Psoas muscle (tissue), 8 donors: Measurements from ENCODE around the gene MED9. TPM values are rescaled to one million over a fixed set of nuclear protein-coding genes. Genes with fewer than 3 reads are reported as not detected.

ENCODE experiments used
- ATAC-seq, 4 donors: fragments of 200-7000 bp; cut with Tn5 transposase; one replicate each; pipeline ENCODE4 v1.9.1; 2020; ENCODE audit warnings: moderate library complexity in 3 of 4, mild to moderate bottlenecking in 2 of 4
- DNase-seq, 2 donors: peaks; one replicate each; pipeline ENCODE4 v3.0.0-alpha.2; 2020
- H3K27ac ChIP-seq: fragments of 200-600 bp; one replicate; pipeline ENCODE4 v1.8.0; 2022
- H3K27me3 ChIP-seq, 3 donors: fragments of 200-600 bp in 1 of 3; one replicate each; pipeline versions ENCODE4 v1.6.1 to v1.8.0; 2013 to 2022; ENCODE audit warnings: low read length in 2 of 3, mild to moderate bottlenecking in 2 of 3, moderate library complexity in 1 of 3; ENCODE audit not compliant: insufficient read depth in 3 of 3
- H3K36me3 ChIP-seq, 2 donors: fragments of 200-600 bp in 1 of 2; one replicate each; pipeline versions ENCODE4 v1.6.1 to v1.8.0; 2013 to 2022; ENCODE audit warnings: low read depth in 1 of 2, mild to moderate bottlenecking in 1 of 2, moderate library complexity in 1 of 2; ENCODE audit not compliant: insufficient read depth in 1 of 2
- H3K4me1 ChIP-seq: fragments of 200-600 bp; one replicate; pipeline ENCODE4 v1.8.0; 2022
- H3K4me3 ChIP-seq: fragments of 200-600 bp; one replicate; pipeline ENCODE4 v1.8.0; 2022; ENCODE audit warnings: mild to moderate bottlenecking
- H3K9me3 ChIP-seq: fragments of 200-600 bp; one replicate; pipeline ENCODE4 v1.8.0; 2022
- WGBS, 3 donors: extraction: QIAGEN DNeasy Blood & Tissue Kit; methylation state at CpG; one replicate each; pipeline versions ENCODE4 v1.1.6 to v1.1.7; 2013; 5-methylcytosine and 5-hydroxymethylcytosine counted together
- intact Hi-C, 2 donors: fragments of 100-400 bp; cut with DNase I; formaldehyde crosslinking; loops; one replicate each; pipeline versions ENCODE4 v1.11.0 to v1.14.2; 2022
- polyA plus RNA-seq, 3 donors: library from polyadenylated mRNA; stranded (reverse); fragments of 200-250 nt; gene quantifications; one replicate each; pipeline ENCODE4 v1.2.3, GENCODE V29; 2013
- total RNA-seq, 4 donors: library from RNA; stranded (reverse); fragmentation: NEBNext Ultra II Directional in 2 of 4; extraction: Animal tissue kit (Norgen Biotek cat#: 25700) in 2 of 4; gene quantifications; one replicate each; pipeline versions ENCODE4 v1.2.1 to v1.2.4, GENCODE V29; 2021 to 2023
- TF ChIP-seq, protein P1 (sequence below): fragments of 200-600 bp; IDR thresholded peaks from one replicate; pipeline ENCODE4 v1.8.0; 2022; ENCODE audit warnings: antibody characterized with exemption
- donor health status: healthy with polysubstance abuse.
- donor health status: DM: no; HTN: no; CAD: no; lungs with moderate emphysema.
- donor health status: Bipolar disorder and iron deficiency.
- donor health status: healthy.
- donor health status: DM: yes; HTN: yes; CAD: no.
- donor health status: DM: no; HTN: no; CAD: no.
- donor health status: DM: no; HTN: no; CAD: no.
- donor health status: DM: yes; HTN: yes; CAD: no.

Gene MED9
- total and polyA plus RNA-seq, 7 donors, result 12.4 to 29.6 (median 18.3) TPM

DNA sequence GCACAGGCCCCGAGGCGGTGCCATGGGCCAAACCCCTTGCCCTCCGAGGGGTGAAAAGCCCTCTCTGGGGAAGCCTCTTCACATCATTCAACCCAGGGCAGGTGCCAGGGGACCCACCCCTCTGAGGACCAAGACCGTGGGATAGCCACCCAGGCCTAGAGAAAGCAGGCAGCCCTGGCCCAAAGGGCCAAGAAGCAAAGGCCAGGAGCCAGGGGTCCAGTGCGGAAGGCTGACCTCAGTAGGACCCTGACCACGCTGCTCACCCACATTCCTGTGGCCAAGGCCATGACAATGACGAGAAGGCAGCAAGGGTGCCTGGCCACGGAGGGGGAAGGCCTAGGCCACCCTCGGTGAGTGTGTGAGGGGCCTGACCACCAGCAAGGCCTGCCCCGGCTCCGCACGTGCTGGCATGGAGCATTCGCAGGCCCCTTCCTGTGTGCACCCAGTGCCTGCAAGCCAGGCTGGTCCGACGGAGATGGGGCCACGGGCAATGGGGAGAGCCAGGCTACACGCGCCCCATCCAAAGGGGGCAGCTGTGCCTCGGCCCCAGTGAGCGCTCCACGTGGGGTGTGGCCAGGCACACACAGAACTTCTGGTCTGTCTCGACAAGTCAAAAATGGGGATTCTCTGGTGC, 43.9 kb downstream of the MED9 start:
- peak; percentile 10 to 47 for DNase-seq
- H3K4me1 ChIP-seq, result peaks cover 6% of the 10 kb centered on the region
- ATAC-seq, result no peak
- H3K36me3 ChIP-seq, result no peaks in the 10 kb centered on the region
- TF ChIP-seq, protein P1, sequence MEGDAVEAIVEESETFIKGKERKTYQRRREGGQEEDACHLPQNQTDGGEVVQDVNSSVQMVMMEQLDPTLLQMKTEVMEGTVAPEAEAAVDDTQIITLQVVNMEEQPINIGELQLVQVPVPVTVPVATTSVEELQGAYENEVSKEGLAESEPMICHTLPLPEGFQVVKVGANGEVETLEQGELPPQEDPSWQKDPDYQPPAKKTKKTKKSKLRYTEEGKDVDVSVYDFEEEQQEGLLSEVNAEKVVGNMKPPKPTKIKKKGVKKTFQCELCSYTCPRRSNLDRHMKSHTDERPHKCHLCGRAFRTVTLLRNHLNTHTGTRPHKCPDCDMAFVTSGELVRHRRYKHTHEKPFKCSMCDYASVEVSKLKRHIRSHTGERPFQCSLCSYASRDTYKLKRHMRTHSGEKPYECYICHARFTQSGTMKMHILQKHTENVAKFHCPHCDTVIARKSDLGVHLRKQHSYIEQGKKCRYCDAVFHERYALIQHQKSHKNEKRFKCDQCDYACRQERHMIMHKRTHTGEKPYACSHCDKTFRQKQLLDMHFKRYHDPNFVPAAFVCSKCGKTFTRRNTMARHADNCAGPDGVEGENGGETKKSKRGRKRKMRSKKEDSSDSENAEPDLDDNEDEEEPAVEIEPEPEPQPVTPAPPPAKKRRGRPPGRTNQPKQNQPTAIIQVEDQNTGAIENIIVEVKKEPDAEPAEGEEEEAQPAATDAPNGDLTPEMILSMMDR, result no peak
- H3K4me3 ChIP-seq, result no peak overlapping the region
- intact Hi-C loops, result loop anchor here in 1 of 2 donors (2.0 kb wide), 1 partner anchor 22 kb away; no protein-coding TSS in a partner anchor
- 90 to 94% (median 92%) methylated on average over 21 to 22 of the region's 22 CpGs for WGBS, 3 donors
- H3K27ac ChIP-seq, result no peak overlapping the region
- no peaks in the 10 kb centered on the region for H3K9me3 ChIP-seq
- H3K27me3 ChIP-seq, result no peaks in the 10 kb centered on the region

DNA sequence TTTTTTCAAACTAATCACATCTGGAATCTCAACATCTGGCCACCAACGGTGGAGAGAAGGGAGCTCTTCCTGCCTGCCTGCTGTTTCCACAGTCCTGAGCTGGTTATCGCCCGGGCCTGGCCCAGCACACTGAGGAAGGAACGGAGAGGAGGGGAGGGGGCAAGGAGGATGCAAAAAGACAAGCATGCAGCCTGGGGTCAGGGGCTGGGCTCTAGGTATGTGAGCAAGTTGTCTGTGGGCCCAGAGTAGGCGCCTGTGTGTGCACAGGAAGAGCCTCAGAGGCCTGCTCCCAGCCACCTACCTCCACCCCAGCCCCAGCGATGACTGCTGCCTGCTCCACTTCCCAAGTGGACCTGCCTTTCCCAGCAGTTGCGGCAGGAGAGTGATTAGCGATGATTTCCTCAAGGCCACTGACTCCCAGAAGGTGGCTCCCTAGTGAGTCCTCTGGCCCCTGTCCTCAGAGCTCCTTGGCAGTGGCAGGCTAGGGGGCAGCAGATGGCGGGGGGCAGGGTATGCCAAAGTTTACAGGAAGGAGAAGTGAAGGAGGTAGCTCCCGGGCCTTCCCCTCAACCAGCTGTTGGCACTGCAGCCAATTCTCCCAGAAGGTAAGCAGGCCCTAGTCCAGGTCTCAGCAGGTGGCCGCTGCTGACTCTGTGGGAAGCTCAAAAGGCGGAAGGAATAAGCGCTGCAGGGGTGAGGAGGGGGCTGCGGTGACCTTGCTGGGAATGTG, 46.4 kb downstream of the MED9 start:
- intact Hi-C loops, result no loop called here
- Histone ChIP-seq H3K27me3 (no peaks in the 10 kb centered on the region), H3K4me3 (no peak overlapping the region), H3K27ac (no peak overlapping the region), H3K4me1 (peaks cover 17% of the 10 kb centered on the region), H3K36me3 (no peaks in the 10 kb centered on the region), H3K9me3 (no peaks in the 10 kb centered on the region)
- DNase-seq, result peak; percentile 4 to 17
- 68 to 81% (median 74%) methylated on average over 13 to 14 of the region's 14 CpGs for WGBS, 3 donors
- ATAC-seq, result no peak
- TF ChIP-seq, protein P1, result no peak

DNA sequence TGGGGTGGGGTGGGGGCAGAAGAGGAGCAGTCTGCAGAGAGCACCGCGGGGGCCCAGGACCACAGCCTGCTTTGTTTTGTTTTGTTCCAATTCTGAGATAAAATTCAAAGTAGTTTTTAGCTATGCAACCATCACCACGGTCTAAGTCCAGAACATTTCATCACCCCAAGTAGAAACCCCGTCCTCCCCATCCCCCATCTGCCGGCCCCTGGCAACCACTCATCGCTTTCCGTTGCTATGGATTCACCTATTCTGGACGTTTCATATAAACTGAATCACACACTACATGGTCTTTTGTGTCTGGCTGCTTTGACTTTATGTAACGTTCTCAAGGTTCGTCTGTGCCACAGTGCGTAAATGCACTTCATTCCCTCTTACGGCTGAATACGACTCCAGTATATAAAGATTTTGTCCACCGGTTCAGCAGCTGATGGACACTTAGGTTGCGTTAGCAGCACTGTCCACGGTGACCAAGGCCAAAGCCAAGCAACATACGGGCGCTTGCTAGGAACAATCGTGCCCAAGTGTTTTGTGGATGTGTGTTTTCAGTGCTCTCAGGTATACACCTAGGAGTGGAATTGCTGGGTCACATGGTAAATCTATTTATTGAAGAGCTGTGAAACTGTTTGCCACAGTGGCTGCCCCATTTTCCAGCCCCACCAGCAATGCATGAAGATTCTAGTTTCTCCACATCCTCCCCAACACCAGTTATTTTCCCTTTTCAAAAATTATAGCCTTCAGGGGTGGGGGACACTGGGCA, 47.1 kb downstream of the MED9 start:
- TF ChIP-seq, protein P1, result no peak
- Histone ChIP-seq H3K4me1 (peaks cover 17% of the 10 kb centered on the region), H3K36me3 (no peaks in the 10 kb centered on the region), H3K4me3 (no peak overlapping the region), H3K27me3 (no peaks in the 10 kb centered on the region), H3K9me3 (no peaks in the 10 kb centered on the region), H3K27ac (no peak overlapping the region)
- no peak for ATAC-seq
- DNase-seq, result no peak
- WGBS, 3 donors, result 83 to 88% (median 85%) methylated on average over 19 of the region's 19 CpGs
- intact Hi-C loops, result no loop called here

DNA sequence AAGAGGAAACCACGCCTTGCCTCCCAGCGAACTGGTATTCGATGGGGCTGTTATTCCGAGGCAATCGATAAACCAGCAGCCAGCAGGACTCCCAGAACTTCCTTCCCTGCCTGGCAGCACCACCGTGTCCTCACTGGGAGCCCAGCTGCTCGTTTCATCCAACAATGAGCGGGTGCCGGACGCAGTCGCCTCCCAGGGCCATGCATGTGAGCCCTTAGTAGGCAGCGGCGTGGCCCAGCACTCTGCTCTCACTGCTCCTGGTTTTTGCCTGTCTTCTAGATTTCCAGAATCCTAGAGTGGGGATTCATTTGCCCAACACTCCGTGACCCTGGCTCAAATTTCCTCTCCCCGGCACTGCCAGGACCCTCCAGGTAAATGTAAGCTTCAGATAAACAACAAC, 48.5 kb downstream of the MED9 start:
- H3K4me1 ChIP-seq, result peaks cover 17% of the 10 kb centered on the region
- no peaks in the 10 kb centered on the region for H3K36me3 ChIP-seq
- DNase-seq (peak; percentile 5 to 50), ATAC-seq (no peak)
- intact Hi-C loops, result loop anchor here (5.0 kb wide), 1 partner anchor 42 kb away; no protein-coding TSS in a partner anchor
- 56 to 79% (median 77%) methylated on average over 15 of the region's 15 CpGs for WGBS, 3 donors
- no peak overlapping the region for H3K4me3 ChIP-seq
- no peaks in the 10 kb centered on the region for H3K27me3 ChIP-seq
- peak overlapping the region; percentile 84 for H3K27ac ChIP-seq
- TF ChIP-seq, protein P1, result no peak
- no peaks in the 10 kb centered on the region for H3K9me3 ChIP-seq
